22Rv1 (cell line): ENCODE measurements around the gene LGI2.

ENCODE experiments used
- ZFX ChIP-seq: fragments of 450-650 bp; IDR thresholded peaks from 2 replicates; pipeline ENCODE4 v1.6.1; 2017; ENCODE audit warnings: antibody characterized with exemption, borderline replicate concordance
- TF ChIP-seq, protein P1 (sequence below): fragments of 450-650 bp; IDR thresholded peaks from 2 replicates; pipeline ENCODE4 v1.5.1; 2017; ENCODE audit warnings: mild to moderate bottlenecking

- TF ChIP-seq, protein P1, sequence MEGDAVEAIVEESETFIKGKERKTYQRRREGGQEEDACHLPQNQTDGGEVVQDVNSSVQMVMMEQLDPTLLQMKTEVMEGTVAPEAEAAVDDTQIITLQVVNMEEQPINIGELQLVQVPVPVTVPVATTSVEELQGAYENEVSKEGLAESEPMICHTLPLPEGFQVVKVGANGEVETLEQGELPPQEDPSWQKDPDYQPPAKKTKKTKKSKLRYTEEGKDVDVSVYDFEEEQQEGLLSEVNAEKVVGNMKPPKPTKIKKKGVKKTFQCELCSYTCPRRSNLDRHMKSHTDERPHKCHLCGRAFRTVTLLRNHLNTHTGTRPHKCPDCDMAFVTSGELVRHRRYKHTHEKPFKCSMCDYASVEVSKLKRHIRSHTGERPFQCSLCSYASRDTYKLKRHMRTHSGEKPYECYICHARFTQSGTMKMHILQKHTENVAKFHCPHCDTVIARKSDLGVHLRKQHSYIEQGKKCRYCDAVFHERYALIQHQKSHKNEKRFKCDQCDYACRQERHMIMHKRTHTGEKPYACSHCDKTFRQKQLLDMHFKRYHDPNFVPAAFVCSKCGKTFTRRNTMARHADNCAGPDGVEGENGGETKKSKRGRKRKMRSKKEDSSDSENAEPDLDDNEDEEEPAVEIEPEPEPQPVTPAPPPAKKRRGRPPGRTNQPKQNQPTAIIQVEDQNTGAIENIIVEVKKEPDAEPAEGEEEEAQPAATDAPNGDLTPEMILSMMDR: no peak
- TF ChIP-seq ZFX: no peak
Measured at GRCh38 chr4:24970635-24971034, 60.1 kb downstream of the LGI2 start.
